ENCODE measurements around the gene PCSK6. TPM values are rescaled to one million over a fixed set of nuclear protein-coding genes. Genes with fewer than 3 reads are reported as not detected.

Gene PCSK6
- total RNA-seq, 2 donors from 2014 or later: 14.5 to 20.2 TPM

- ATAC-seq: peak in 1 of 2 donors; percentile 8
- intact Hi-C loops (cut with DNase I): loop anchor here in 1 of 2 donors (10.0 kb wide), 1 partner anchor 201 kb away; no protein-coding TSS in a partner anchor
- DNase-seq: no peak
Observed at GRCh38 chr15:101444015-101444414, 45.5 kb downstream of the PCSK6 start.

- ATAC-seq: no peak
- DNase-seq: no peak
- intact Hi-C loops (cut with DNase I): loop anchor here in 1 of 2 donors (10.0 kb wide), 1 partner anchor 203 kb away; no protein-coding TSS in a partner anchor
Observed at GRCh38 chr15:101442272-101442671, 47.2 kb downstream of the PCSK6 start.

GRCh38 chr15:101441696-101442095 lies 47.8 kb downstream of the PCSK6 start:
- DNase-seq (no peak), ATAC-seq (no peak)
- intact Hi-C loops (cut with DNase I): loop anchor here in 1 of 2 donors (10.0 kb wide), 1 partner anchor 203 kb away; no protein-coding TSS in a partner anchor

- DNase-seq (no peak), ATAC-seq (no peak)
- intact Hi-C loops (cut with DNase I): loop anchor here in 1 of 2 donors (10.0 kb wide), 1 partner anchor 204 kb away; no protein-coding TSS in a partner anchor
Observed at GRCh38 chr15:101440846-101441590, 48.5 kb downstream of the PCSK6 start.

- DNase-seq (no peak), ATAC-seq (peak; percentile 69 to 71)
- intact Hi-C loops (cut with DNase I): loop anchor here in 1 of 2 donors (10.0 kb wide), 1 partner anchor 205 kb away; no protein-coding TSS in a partner anchor
Observed at GRCh38 chr15:101439920-101440319, 49.6 kb downstream of the PCSK6 start.

GRCh38 chr15:101439285-101439919 lies 50.1 kb downstream of the PCSK6 start:
- no peak for DNase-seq
- intact Hi-C loops (cut with DNase I): no loop called here
- peak; percentile 48 to 59 for ATAC-seq

GRCh38 chr15:101438482-101439284 lies 50.8 kb downstream of the PCSK6 start:
- ATAC-seq: no peak
- intact Hi-C loops (cut with DNase I): no loop called here
- no peak for DNase-seq

- DNase-seq (no peak), ATAC-seq (no peak)
- intact Hi-C loops (cut with DNase I): no loop called here
Observed at GRCh38 chr15:101437618-101438481, 51.7 kb downstream of the PCSK6 start.

- DNase-seq (no peak), ATAC-seq (no peak)
- intact Hi-C loops (cut with DNase I): no loop called here
Observed at GRCh38 chr15:101437209-101437608, 52.3 kb downstream of the PCSK6 start.

GRCh38 chr15:101436526-101436925 lies 53.0 kb downstream of the PCSK6 start:
- intact Hi-C loops (cut with DNase I): no loop called here
- ATAC-seq: no peak
- DNase-seq: no peak

GRCh38 chr15:101435761-101436160 lies 53.7 kb downstream of the PCSK6 start:
- intact Hi-C loops (cut with DNase I): no loop called here
- ATAC-seq (no peak), DNase-seq (no peak)

GRCh38 chr15:101434032-101434920 lies 55.2 kb downstream of the PCSK6 start:
- DNase-seq (no peak), ATAC-seq (no peak)
- intact Hi-C loops (cut with DNase I): no loop called here

GRCh38 chr15:101433396-101433795 lies 56.1 kb downstream of the PCSK6 start:
- no peak for ATAC-seq
- DNase-seq: no peak
- intact Hi-C loops (cut with DNase I): no loop called here

- intact Hi-C loops (cut with DNase I): no loop called here
- no peak for ATAC-seq
- DNase-seq: no peak
Observed at GRCh38 chr15:101432982-101433381, 56.5 kb downstream of the PCSK6 start.

- intact Hi-C loops (cut with DNase I): no loop called here
- ATAC-seq (no peak), DNase-seq (no peak)
Observed at GRCh38 chr15:101431748-101432147, 57.8 kb downstream of the PCSK6 start.

GRCh38 chr15:101431301-101431700 lies 58.2 kb downstream of the PCSK6 start:
- ATAC-seq: no peak
- no peak for DNase-seq
- intact Hi-C loops (cut with DNase I): no loop called here

- DNase-seq: no peak
- no peak for ATAC-seq
- intact Hi-C loops (cut with DNase I): no loop called here
Observed at GRCh38 chr15:101429646-101430045, 59.9 kb downstream of the PCSK6 start.

GRCh38 chr15:101429191-101429590 lies 60.3 kb downstream of the PCSK6 start:
- DNase-seq (no peak), ATAC-seq (no peak)
- intact Hi-C loops (cut with DNase I): no loop called here

All from left cardiac atrium (tissue), 4 donors.